Neural progenitor cell (in vitro differentiated cells): ENCODE data around the gene HKDC1. TPM values are rescaled to one million over a fixed set of nuclear protein-coding genes. Genes with fewer than 3 reads are reported as not detected.

ENCODE experiments used
- DNase-seq: peaks from one replicate; pipeline ENCODE4 v3.0.0-alpha.2; 2016; ENCODE audit warnings: low spot score
- H2AFZ ChIP-seq: fragments of 200-600 bp; sonication (generic); replicated peaks from 2 replicates; pipeline ENCODE4 v1.6.1; 2016; ENCODE audit warnings: antibody characterized with exemption
- H3F3A ChIP-seq: fragments of 200-600 bp; sonication (generic); 2 replicates; pipeline ENCODE4 v1.6.1; 2016; ENCODE audit warnings: antibody characterized with exemption, low read depth
- H3K27ac ChIP-seq: fragments of 200-600 bp; sonication (generic); 2 replicates; pipeline ENCODE4 v1.5.1; 2016; ENCODE audit warnings: mild to moderate bottlenecking
- H3K27me3 ChIP-seq: fragments of 200-600 bp; sonication (generic); 2 replicates; pipeline ENCODE4 v1.6.1; 2016; ENCODE audit warnings: mild to moderate bottlenecking, moderate library complexity
- H3K36me3 ChIP-seq: fragments of 200-600 bp; sonication (generic); 2 replicates; pipeline ENCODE4 v1.5.1; 2016
- H3K4me1 ChIP-seq: fragments of 200-600 bp; sonication (generic); 2 replicates; pipeline ENCODE4 v1.6.1; 2016; ENCODE audit warnings: mixed run types
- H3K4me2 ChIP-seq: fragments of 200-600 bp; sonication (generic); 2 replicates; pipeline ENCODE4 v1.6.1; 2016
- H3K4me3 ChIP-seq: fragments of 200-600 bp; sonication (generic); 2 replicates; pipeline ENCODE4 v1.5.1; 2016
- H3K79me2 ChIP-seq: fragments of 200-600 bp; sonication (generic); 2 replicates; pipeline ENCODE4 v1.6.1; 2016; ENCODE audit warnings: low read depth
- H3K9ac ChIP-seq: fragments of 200-600 bp; sonication (generic); 2 replicates; pipeline ENCODE4 v1.6.1; 2016
- H3K9me3 ChIP-seq: fragments of 200-600 bp; sonication (generic); 2 replicates; pipeline ENCODE4 v1.5.1; 2016; ENCODE audit warnings: low read depth
- H4K20me1 ChIP-seq: fragments of 200-600 bp; sonication (generic); 2 replicates; pipeline ENCODE4 v1.6.1; 2016; ENCODE audit warnings: low read depth
- H3K27ac Mint-ChIP-seq: 3 replicates; pipeline ENCODE4 v1.8.0; 2021; ENCODE audit warnings: mixed read lengths
- H3K27me3 Mint-ChIP-seq: 2 replicates; pipeline ENCODE4 v1.8.0; 2022; ENCODE audit warnings: low read depth, mild to moderate bottlenecking, inconsistent platforms, moderate library complexity, mixed read lengths; ENCODE audit not compliant: insufficient read depth
- H3K36me3 Mint-ChIP-seq: 3 replicates; pipeline ENCODE4 v1.8.0; 2021; ENCODE audit warnings: mixed read lengths
- H3K4me1 Mint-ChIP-seq: 3 replicates; pipeline ENCODE4 v1.8.0; 2021; ENCODE audit warnings: mixed read lengths
- H3K4me3 Mint-ChIP-seq: 3 replicates; pipeline ENCODE4 v1.8.0; 2021; ENCODE audit warnings: mild to moderate bottlenecking, moderate library complexity, mixed read lengths
- H3K9me3 Mint-ChIP-seq: 3 replicates; pipeline ENCODE4 v1.8.0; 2020; ENCODE audit warnings: mixed read lengths
- CTCF ChIP-seq: fragments of 200-600 bp; sonication (generic); IDR thresholded peaks from 2 replicates; pipeline ENCODE4 v1.5.1; 2017; ENCODE audit warnings: antibody characterized with exemption, mild to moderate bottlenecking
- EZH2 ChIP-seq: fragments of 200-600 bp; sonication (generic); IDR thresholded peaks from 2 replicates; pipeline ENCODE4 v1.6.1; 2017; ENCODE audit warnings: antibody characterized with exemption, mild to moderate bottlenecking, moderate library complexity
- EZH2phosphoT487 ChIP-seq: fragments of 200-600 bp; sonication (generic); IDR thresholded peaks from 2 replicates; pipeline ENCODE4 v1.6.1; 2017; ENCODE audit warnings: antibody characterized with exemption
- total RNA-seq: library from RNA; depleted of rRNA; stranded (reverse); fragments of >200 nt; gene quantifications from 2 replicates; pipeline ENCODE4 v1.2.3, GENCODE V29; 2015; ENCODE audit warnings: low replicate concordance

The HKDC1 gene
- total RNA-seq, 1 donor from 2014 or later, result 0.30 TPM

DNA sequence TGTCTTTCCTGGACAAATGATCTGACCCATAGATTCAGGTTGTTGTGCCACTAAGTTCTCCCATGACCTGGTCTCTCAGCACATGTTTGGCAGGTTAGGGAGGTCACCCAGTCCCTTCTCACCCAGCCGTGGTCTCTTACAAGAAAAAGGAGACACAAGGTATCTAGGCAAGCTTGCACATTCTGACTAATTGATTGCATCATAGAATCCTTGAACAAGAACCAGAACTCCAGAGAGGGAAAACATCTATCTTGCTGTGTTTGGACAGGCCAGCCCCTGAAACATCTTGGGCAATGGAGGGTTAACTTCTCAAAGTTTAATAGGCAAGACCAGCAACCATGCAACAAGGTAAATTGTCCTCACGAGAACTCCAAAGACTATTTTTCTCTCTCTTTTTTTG, 49.6 kb downstream of the HKDC1 start:
- Histone ChIP-seq H4K20me1 (no peaks in the 10 kb centered on the region), H2AFZ (no peak overlapping the region), H3K4me1 (peaks cover 3% of the 10 kb centered on the region), H3K9ac (no peak overlapping the region), H3K36me3 (no peaks in the 10 kb centered on the region), H3K79me2 (no peaks in the 10 kb centered on the region), H3K27ac (no peak overlapping the region), H3K27me3 (no peaks in the 10 kb centered on the region), H3K9me3 (no peaks in the 10 kb centered on the region), H3K4me2 (no peak overlapping the region), H3F3A (peaks cover 4% of the 10 kb centered on the region), H3K4me3 (no peak overlapping the region)
- Mint-ChIP-seq H3K27ac (no peak overlapping the region), H3K4me1 (peaks cover 3% of the 10 kb centered on the region), H3K9me3 (peaks cover 2% of the 10 kb centered on the region), H3K4me3 (no peak overlapping the region), H3K27me3 (no peaks in the 10 kb centered on the region), H3K36me3 (no peaks in the 10 kb centered on the region)
- TF ChIP-seq CTCF (no peak), EZH2 (no peak), EZH2phosphoT487 (no peak)
- DNase-seq, result no peak

DNA sequence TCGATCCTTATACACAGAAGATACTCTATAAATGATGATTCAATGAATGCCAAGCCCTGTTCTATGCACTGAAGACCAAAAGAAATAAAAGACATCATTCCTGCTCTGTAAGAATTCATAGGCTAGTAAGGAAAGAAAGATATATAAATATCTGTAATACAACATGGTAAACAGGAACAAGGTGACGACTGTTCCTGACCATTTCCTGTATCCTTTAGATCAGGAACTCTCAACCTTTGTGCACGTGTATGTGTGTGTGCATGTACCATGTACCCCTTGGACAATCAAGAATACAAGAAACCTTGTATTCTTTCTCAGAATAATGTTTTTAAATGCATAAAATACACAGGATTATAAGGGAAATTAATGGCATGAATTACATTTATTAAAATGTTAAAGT, 50.9 kb downstream of the HKDC1 start:
- no peaks in the 10 kb centered on the region for H3K27me3 ChIP-seq
- H3K4me3 ChIP-seq, result no peak overlapping the region
- peaks cover 3% of the 10 kb centered on the region for H3K4me1 Mint-ChIP-seq
- H3K4me2 ChIP-seq, result no peak overlapping the region
- DNase-seq, result no peak
- no peak for TF ChIP-seq CTCF
- H3K27ac ChIP-seq, result no peak overlapping the region
- no peaks in the 10 kb centered on the region for H4K20me1 ChIP-seq
- H3K4me1 ChIP-seq, result peaks cover 3% of the 10 kb centered on the region
- no peaks in the 10 kb centered on the region for H3K36me3 ChIP-seq
- H3K27ac Mint-ChIP-seq, result no peak overlapping the region
- no peaks in the 10 kb centered on the region for H3K79me2 ChIP-seq
- H3K36me3 Mint-ChIP-seq, result no peaks in the 10 kb centered on the region
- H3K9ac ChIP-seq, result no peak overlapping the region
- peaks cover 4% of the 10 kb centered on the region for H3F3A ChIP-seq
- no peak overlapping the region for H3K4me3 Mint-ChIP-seq
- H3K9me3 ChIP-seq, result no peaks in the 10 kb centered on the region
- no peaks in the 10 kb centered on the region for H3K27me3 Mint-ChIP-seq
- H2AFZ ChIP-seq, result no peak overlapping the region
- H3K9me3 Mint-ChIP-seq, result peaks cover 2% of the 10 kb centered on the region

GRCh38 chr10:69272624-69273023, 52.5 kb downstream of the HKDC1 start:
- Histone ChIP-seq H3K4me1 (peaks cover 3% of the 10 kb centered on the region), H3K79me2 (no peaks in the 10 kb centered on the region), H3K4me3 (no peak overlapping the region), H3K9ac (no peak overlapping the region), H3K27ac (no peak overlapping the region), H3K4me2 (no peak overlapping the region), H4K20me1 (no peaks in the 10 kb centered on the region), H3K27me3 (no peaks in the 10 kb centered on the region), H3K36me3 (no peaks in the 10 kb centered on the region), H2AFZ (no peak overlapping the region), H3K9me3 (no peaks in the 10 kb centered on the region), H3F3A (peaks cover 4% of the 10 kb centered on the region)
- H3K27me3 Mint-ChIP-seq, result no peaks in the 10 kb centered on the region
- no peak overlapping the region for H3K4me3 Mint-ChIP-seq
- DNase-seq, result no peak
- peaks cover 3% of the 10 kb centered on the region for H3K4me1 Mint-ChIP-seq
- peaks cover 2% of the 10 kb centered on the region for H3K9me3 Mint-ChIP-seq
- TF ChIP-seq EZH2phosphoT487 (no peak), CTCF (no peak), EZH2 (no peak)
- H3K36me3 Mint-ChIP-seq, result no peaks in the 10 kb centered on the region
- H3K27ac Mint-ChIP-seq, result no peak overlapping the region

DNA sequence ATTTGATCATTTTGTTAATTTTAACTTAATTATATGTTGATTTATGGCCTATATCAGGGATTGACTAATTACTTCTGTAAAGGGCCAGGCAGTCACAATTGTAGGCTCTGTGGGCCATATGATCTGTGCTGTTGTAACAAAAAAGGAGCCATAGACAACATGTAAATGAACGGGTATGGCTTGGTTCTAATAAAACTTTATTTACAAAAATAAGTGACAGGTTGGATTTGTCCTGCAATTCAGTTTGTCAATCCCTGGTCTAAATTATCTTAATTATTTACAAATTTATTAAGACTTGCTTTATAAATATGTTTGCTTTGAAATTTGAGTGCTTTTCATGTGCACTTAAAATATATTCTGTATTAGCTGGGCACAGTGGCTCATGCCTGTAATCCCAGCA, 55.3 kb downstream of the HKDC1 start:
- Histone ChIP-seq H3K79me2 (no peaks in the 10 kb centered on the region), H3K4me3 (no peak overlapping the region), H3K4me1 (peaks cover 16% of the 10 kb centered on the region), H3K9ac (no peak overlapping the region), H3K36me3 (no peaks in the 10 kb centered on the region), H3K9me3 (no peaks in the 10 kb centered on the region), H3F3A (peaks cover 10% of the 10 kb centered on the region), H3K27me3 (no peaks in the 10 kb centered on the region), H2AFZ (no peak overlapping the region), H3K27ac (no peak overlapping the region), H4K20me1 (no peaks in the 10 kb centered on the region), H3K4me2 (no peak overlapping the region)
- Mint-ChIP-seq H3K27me3 (no peaks in the 10 kb centered on the region), H3K9me3 (peaks cover 3% of the 10 kb centered on the region), H3K27ac (no peak overlapping the region), H3K4me1 (peaks cover 25% of the 10 kb centered on the region), H3K36me3 (no peaks in the 10 kb centered on the region), H3K4me3 (no peak overlapping the region)
- no peak for DNase-seq
- TF ChIP-seq EZH2 (no peak), EZH2phosphoT487 (no peak), CTCF (no peak)
